Stimulated activated CD8-positive, alpha-beta memory T cell treated with anti-CD3 and anti-CD28 coated beads, Interleukin-4, amount 100 ng/mL, for 1 hour (primary cell): Measurements from ENCODE around the gene MIOS.
"Not testable (repeated sequence)": the region's sequence is repeated elsewhere in the genome, so short reads cannot be mapped to it uniquely, and the experiment has no call there.

Source experiments
- DNase-seq, 2 donors: peaks; one replicate each; pipeline ENCODE4 v3.0.0-alpha.2; 2020; ENCODE audit warnings: low read depth in 2 of 2, low spot score in 1 of 2

The MIOS gene

DNA sequence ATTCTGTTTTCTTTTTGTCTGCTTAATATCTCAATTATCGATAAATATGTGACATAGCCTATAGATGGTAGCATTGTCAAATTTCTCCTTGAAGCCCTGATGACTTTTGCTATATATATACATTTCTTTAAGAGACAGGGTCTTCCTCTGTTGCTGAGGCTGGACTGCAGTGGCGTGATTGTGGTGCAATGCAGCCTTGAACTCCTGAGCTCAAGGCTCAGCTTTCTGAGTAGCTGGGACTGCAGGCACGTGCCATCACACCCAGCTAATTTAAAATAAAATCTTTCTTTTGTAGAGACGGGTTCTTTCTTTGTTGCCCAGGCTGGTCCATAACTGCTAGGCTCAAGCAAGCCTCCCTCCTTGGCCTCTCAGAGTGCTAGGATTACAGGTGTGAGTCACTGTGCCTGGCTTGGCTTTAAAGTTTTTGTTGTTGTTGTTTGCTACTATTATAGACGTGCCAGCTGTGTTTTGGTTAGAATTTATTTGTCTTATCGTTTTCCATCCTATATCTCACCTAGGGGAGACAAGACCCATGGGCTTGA, 80.9 kb downstream of the MIOS start:
- no peak for DNase-seq

DNA sequence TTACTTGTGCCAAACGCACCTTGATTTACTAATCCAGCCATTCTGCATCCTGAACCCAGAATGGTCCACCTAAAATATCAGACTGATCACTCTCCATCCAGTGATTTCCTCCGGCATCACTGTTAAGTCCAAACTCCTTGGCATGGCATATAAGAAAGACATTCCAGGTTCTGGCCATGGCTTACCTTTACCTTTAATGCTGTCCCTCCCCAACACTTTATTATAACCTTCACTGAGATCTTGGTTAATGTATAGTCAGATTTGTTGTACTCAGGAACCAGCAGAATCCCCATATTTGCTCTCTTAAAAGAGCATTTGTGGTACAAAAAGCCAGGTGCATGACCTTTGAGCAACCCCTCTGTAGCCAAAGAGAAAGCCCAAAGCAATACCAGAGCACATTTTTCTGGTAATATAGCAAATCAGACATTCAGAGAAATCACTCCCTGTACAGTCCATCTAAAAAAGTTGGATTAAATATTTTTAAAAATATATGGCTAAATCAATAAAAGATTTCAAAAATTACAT, 84.1 kb downstream of the MIOS start:
- no peak for DNase-seq

DNA sequence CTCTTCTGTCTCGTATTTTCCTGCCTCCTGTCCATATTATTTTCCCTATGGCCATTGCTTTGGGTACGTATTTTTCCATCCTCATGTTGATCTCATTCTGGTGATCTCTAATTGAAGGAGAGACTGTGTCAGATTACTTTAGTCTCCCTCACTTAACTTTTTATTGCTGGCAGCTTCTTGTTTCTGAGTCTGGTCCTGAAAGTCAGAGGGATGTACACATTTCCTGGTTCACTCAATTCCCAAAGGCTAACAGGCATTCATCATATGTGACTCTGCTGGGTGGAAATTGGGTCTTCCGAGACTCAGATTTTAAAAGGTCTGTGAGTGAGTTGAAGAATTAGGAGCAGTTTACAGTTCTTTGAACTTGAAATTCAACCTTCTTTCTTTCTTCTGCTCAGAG, 84.8 kb downstream of the MIOS start:
- DNase-seq = no peak

DNA sequence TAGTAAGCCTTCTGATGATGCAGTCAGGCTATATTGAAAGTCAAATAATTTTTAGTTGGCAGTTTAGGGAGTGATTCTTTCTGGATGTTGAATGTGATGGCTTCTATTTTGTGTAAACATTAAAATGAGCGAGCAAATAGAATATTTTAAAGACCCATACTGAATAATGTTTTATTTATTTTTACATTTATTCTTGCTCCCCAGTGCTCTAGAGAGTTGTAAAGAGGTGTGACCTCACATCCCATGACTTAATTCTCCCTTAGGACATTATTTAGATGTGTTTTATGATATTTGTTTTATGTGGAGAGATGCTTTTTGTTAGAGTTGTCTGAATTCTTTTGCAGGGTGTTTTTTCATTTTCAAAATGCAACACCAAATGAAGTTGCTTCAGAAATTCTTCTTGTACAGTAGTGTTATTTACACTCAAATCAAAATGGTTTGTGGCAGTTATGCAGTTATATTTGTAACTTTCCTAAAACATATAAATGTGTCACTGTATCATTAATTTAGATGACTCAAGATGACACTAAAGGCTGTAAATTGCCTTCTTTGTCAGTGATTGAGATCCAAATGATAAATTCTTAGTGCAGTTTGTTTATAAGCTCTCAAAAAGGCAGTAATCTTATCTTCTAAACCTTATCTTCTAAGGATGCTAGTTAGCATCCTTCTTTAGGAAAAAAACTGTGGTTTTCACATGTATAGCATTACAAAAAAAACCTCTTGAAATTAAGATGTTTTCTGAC, 86.3 kb downstream of the MIOS start:
- DNase-seq = no peak

DNA sequence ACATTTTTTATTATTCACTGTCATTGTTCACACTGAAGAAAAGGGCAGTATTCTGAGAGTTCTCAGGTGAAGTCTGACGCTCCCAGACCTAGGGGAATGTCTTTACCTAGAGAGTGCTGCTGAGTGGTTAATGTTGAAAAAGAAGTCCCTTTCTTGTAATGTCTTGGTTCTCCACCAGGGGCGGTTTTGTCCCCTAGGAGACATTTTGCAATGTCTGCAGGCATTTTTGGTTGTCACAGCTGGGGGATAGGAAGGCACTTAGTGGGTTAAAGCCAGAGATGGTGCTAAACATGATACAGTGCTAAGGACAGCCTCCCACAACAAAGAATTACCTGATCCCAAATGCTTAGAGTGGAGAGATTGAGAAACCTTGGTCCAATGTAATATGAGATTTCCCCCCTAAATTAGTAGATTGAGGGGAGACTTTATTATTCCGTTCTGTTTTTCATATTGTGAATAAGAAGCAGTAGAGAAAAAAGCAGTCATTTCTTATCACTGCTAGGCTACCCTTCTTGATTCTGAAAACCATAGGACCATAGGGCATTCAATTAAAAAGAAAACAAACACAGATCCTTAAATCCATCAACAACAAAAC, 87.0 kb downstream of the MIOS start:
- no peak for DNase-seq

DNA sequence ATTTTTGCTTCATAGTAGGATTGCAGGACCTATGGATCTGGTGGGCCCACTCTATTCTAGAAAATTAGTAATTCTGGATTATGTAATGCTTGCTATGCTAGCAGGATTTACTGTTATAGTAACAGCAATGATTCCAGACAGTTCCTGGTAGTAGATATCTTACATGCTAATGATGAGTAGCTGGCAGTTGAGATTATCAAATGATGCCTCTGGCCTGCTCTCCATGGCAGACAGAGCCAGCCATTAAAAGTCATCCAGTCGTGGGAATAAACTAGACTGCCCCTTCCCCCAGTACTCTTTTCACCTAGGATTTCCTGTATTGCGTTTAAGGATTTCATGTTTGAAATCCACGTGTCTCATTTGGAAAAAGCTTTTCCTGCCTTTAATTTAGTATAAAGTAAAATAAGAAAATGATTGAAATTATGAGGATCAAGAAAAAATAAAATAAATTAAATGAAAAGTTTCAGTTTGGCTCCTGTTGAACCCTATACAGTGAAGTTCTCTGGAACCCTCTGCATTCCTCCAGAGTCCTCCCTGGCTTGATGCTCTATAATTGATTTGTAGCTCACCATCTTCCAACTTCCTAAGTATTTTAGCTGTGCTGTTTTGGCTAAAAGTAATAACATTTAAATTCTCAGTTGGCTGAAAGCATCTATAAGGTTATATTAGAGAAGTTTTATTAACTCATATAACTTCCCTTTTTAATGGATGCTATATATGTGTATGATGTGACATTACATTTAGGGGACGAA, 88.5 kb downstream of the MIOS start:
- no peak for DNase-seq

DNA sequence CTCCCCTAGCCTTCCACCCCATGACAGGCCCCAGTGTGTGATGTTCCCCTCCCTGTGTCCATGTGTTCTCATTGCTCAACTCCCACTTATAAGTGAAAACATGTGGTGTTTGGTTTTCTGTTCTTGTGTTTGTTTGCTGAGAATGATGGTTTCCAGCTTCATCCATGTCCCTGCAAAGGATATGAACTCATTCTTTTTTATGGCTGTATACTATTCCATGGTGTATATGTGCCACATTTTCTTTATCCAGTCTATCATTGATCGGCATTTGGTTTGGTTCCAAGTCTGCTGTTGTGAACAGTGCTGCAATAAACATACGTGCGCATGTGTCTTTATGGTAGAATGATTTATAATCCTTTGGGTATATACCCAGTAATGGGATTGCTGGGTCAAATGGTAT, 89.8 kb downstream of the MIOS start:
- not testable (repeated sequence) for DNase-seq
